Smooth muscle cell (in vitro differentiated cells): Measurements from ENCODE around the gene MT4. TPM values are rescaled to one million over a fixed set of nuclear protein-coding genes. Genes with fewer than 3 reads are reported as not detected.

Source experiments
- DNase-seq: peaks from one replicate; lab custom pipeline; 2025; ENCODE audit not compliant: unreplicated experiment; lab: John Stamatoyannopoulos, UW
- H2AFZ ChIP-seq: fragments of 200-600 bp; sonication (generic); 2 replicates; pipeline ENCODE4 v1.6.0; 2016; ENCODE audit warnings: antibody characterized with exemption, low read depth, mild to moderate bottlenecking
- H3F3A ChIP-seq: fragments of 200-600 bp; sonication (generic); 2 replicates; pipeline ENCODE4 v1.6.0; 2017; ENCODE audit warnings: antibody characterized with exemption, low read depth
- H3K27ac ChIP-seq: fragments of 200-600 bp; sonication (generic); 2 replicates; pipeline ENCODE4 v1.5.1; 2016; ENCODE audit warnings: low read depth, mild to moderate bottlenecking
- H3K27me3 ChIP-seq: fragments of 200-600 bp; sonication (generic); 2 replicates; pipeline ENCODE4 v1.6.1; 2016; ENCODE audit warnings: low read depth, mild to moderate bottlenecking
- H3K36me3 ChIP-seq: fragments of 200-600 bp; sonication (generic); 2 replicates; pipeline ENCODE4 v1.5.1; 2016; ENCODE audit warnings: low read depth
- H3K4me1 ChIP-seq: fragments of 200-600 bp; sonication (generic); 2 replicates; pipeline ENCODE4 v1.5.1; 2016; ENCODE audit warnings: low read depth
- H3K4me2 ChIP-seq: fragments of 200-600 bp; sonication (generic); 2 replicates; pipeline ENCODE4 v1.6.0; 2016; ENCODE audit warnings: mild to moderate bottlenecking
- H3K4me3 ChIP-seq: fragments of 200-600 bp; sonication (generic); 2 replicates; pipeline ENCODE4 v1.5.1; 2016; ENCODE audit warnings: mild to moderate bottlenecking
- H3K79me2 ChIP-seq: fragments of 200-600 bp; sonication (generic); 2 replicates; pipeline ENCODE4 v1.6.0; 2016; ENCODE audit warnings: low read depth, mild to moderate bottlenecking
- H3K9ac ChIP-seq: fragments of 200-600 bp; sonication (generic); 2 replicates; pipeline ENCODE4 v1.6.0; 2016; ENCODE audit warnings: low read depth
- H3K9me3 ChIP-seq: fragments of 200-600 bp; sonication (generic); replicated peaks from 2 replicates; pipeline ENCODE4 v1.5.1; 2016; ENCODE audit warnings: low read depth
- H4K20me1 ChIP-seq: fragments of 200-600 bp; sonication (generic); 2 replicates; pipeline ENCODE4 v1.6.0; 2016; ENCODE audit warnings: low read depth
- CTCF ChIP-seq: fragments of 200-600 bp; sonication (generic); IDR thresholded peaks from 2 replicates; pipeline ENCODE4 v1.5.1; 2017; ENCODE audit warnings: borderline replicate concordance, mild to moderate bottlenecking, antibody characterized with exemption; ENCODE audit not compliant: insufficient read depth, poor library complexity, severe bottlenecking
- WGBS: methylation state at CpG from one replicate; pipeline ENCODE4 v1.1.7; 2016; ENCODE audit warnings: low lambda C conversion rate; 5-methylcytosine and 5-hydroxymethylcytosine counted together
- polyA plus RNA-seq: library from polyadenylated mRNA; unstranded; fragments of >200 nt; fragmentation: Nextera tagmentation; extraction: Ambion mirVana; gene quantifications from 2 replicates; pipeline ENCODE4 v1.2.1, GENCODE V29; 2016
- total RNA-seq: library from RNA; depleted of rRNA; stranded (reverse); fragments of >200 nt; gene quantifications from 2 replicates; pipeline ENCODE4 v1.2.3, GENCODE V29; 2014

The MT4 gene
- total and polyA plus RNA-seq, 2 experiments from 2014 or later = not detected

- Histone ChIP-seq H3K9ac (peak overlapping the region; percentile 53), H3F3A (peaks cover 23% of the 10 kb centered on the region), H2AFZ (no peak overlapping the region), H3K4me3 (peak overlapping the region; percentile 57), H3K79me2 (no peaks in the 10 kb centered on the region), H4K20me1 (no peaks in the 10 kb centered on the region), H3K36me3 (no peaks in the 10 kb centered on the region), H3K9me3 (no peaks in the 10 kb centered on the region), H3K27me3 (no peaks in the 10 kb centered on the region), H3K27ac (peak overlapping the region; percentile 92), H3K4me1 (peaks cover 18% of the 10 kb centered on the region), H3K4me2 (peak overlapping the region; percentile 88)
- no peak for DNase-seq
- WGBS = 9% methylated on average over 21 of the region's 21 CpGs
- no peak for TF ChIP-seq CTCF
These were observed 44.1 kb downstream of the MT4 start for GRCh38 chr16:56608876-56609462.

- Histone ChIP-seq H3K9ac (peak overlapping the region; percentile 53), H3K27ac (peak overlapping the region; percentile 92), H4K20me1 (no peaks in the 10 kb centered on the region), H3K4me1 (peaks cover 18% of the 10 kb centered on the region), H3K36me3 (no peaks in the 10 kb centered on the region), H3K4me3 (peak overlapping the region; percentile 57), H3K27me3 (no peaks in the 10 kb centered on the region), H3K79me2 (no peaks in the 10 kb centered on the region), H3K4me2 (peak overlapping the region; percentile 88), H3F3A (peaks cover 23% of the 10 kb centered on the region), H2AFZ (no peak overlapping the region), H3K9me3 (no peaks in the 10 kb centered on the region)
- WGBS = 3% methylated on average over 6 of the region's 6 CpGs
- DNase-seq = no peak
- TF ChIP-seq CTCF = no peak
These were observed 44.6 kb downstream of the MT4 start for GRCh38 chr16:56609463-56609921.

GRCh38 chr16:56610017-56610608 lies 45.2 kb downstream of the MT4 start:
- H2AFZ ChIP-seq = no peak overlapping the region
- H3K36me3 ChIP-seq = no peaks in the 10 kb centered on the region
- no peaks in the 10 kb centered on the region for H3K27me3 ChIP-seq
- peak overlapping the region; percentile 88 for H3K4me2 ChIP-seq
- no peaks in the 10 kb centered on the region for H3K79me2 ChIP-seq
- H3K27ac ChIP-seq = peak overlapping the region; percentile 92
- H3K4me3 ChIP-seq = peak overlapping the region; percentile 57
- H3K9ac ChIP-seq = peak overlapping the region; percentile 53
- H3K4me1 ChIP-seq = peaks cover 18% of the 10 kb centered on the region
- no peaks in the 10 kb centered on the region for H4K20me1 ChIP-seq
- H3K9me3 ChIP-seq = no peaks in the 10 kb centered on the region
- WGBS = 12% methylated on average over 10 of the region's 10 CpGs
- peaks cover 23% of the 10 kb centered on the region for H3F3A ChIP-seq
- DNase-seq = no peak
- TF ChIP-seq CTCF = no peak
